Inflammatory macrophage treated with lipopolysaccharide for 1 hour (primary cell): ENCODE measurements around the gene STRBP.
"Not testable (repeated sequence)": the region's sequence is repeated elsewhere in the genome, so short reads cannot be mapped to it uniquely, and the experiment has no call there.

Experiments used
- DNase-seq, 2 donors: peaks; one replicate each; pipeline ENCODE4 v3.0.0-alpha.2; 2020 to 2022

Gene STRBP

DNA sequence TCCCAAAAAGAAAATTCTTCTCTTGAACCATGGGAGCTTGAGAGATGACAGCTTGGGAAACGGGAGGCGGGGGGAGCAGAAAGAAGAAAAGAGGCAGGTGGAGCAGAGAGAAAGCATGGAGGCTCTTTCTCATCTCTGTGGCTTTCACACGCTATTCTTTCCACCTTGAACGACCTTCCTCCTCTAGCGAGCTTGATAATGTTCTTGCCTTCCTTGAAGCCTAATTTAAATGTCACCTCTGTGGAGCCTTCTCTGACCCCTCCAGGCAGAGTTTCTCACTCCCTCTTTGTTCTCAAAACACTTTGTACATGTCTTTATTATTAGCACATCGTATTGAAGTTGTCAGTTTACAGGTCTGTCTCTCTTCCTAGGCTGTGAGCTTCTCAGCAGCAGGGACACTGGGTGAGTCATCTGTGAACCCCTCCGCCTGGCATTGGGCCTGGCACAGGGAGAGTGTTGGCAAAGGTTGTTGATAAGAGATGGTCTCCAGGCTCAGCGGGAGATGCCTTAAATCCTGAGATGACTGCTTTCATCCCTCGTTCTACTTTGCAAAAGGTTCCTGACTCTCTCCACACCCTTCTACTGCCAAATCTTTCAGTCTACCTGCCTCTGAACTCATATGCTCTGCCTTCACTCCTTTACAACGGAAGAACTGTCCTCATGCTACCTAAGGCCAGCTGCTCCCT is 14.1 kb upstream of the STRBP start:
- DNase-seq, result no peak

DNA sequence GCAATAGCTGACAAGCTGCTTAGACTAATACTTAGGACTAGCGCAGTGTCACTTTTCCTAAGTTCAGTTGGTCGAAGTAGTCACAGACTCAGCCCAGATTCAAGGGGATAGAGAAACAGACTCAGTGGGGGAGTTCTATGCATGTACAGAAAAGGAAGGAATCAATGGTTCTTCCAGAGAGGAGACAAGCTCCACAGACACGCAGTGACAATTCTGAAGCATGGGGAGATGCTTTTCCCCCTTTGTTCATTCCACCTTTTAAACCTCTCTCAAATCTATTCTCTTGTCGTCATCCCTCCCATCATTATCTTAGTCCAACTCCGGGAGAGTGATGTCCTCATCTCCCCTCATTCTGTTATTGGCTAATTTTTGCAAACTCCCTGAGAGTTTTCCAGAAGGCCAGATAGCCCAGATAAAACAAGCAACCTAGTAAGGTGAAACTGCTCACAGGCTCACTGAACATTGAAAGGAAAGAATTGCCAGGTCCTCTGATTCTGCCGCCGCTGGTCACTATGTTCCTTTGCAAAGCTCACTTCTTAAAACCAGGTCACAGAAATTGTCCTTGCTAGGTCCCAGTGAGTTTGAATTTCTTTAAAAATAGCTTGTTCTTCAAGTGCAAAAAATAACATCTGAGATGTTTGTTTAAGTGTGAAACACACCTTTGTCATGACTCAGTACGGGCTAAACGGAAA is 13.4 kb upstream of the STRBP start:
- no peak for DNase-seq

DNA sequence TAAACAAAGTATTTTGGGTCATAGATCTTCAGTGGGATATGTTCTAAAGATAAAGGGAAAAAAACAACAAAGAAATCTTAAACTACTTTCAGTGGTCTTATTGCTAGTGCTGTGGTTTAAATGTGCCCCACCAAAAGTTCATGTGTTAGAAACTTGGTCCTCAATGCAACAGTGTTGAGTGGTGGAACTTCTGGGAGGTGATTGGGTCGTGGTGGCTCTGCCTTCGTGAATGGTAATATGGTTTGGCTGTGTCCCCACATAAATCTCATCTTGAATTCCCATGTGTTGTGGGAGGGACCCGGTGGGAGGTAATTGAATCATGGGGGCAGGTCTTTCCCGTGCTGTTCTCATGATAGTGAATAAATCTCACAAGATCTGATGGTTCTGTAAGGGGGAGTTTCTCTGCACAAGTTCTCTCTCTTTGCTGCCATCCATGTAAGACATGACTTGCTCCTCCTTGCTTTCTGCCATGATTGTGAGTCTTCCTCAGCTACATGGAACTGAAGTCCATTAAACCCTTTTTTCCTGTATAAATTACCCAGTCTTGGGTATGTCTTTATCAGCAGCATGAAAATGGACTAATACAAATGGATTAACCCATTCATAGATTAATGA is 10.6 kb upstream of the STRBP start:
- DNase-seq, result not testable (repeated sequence)

GRCh38 chr9:123278361-123278760 is 10.0 kb upstream of the STRBP start:
- no peak for DNase-seq

DNA sequence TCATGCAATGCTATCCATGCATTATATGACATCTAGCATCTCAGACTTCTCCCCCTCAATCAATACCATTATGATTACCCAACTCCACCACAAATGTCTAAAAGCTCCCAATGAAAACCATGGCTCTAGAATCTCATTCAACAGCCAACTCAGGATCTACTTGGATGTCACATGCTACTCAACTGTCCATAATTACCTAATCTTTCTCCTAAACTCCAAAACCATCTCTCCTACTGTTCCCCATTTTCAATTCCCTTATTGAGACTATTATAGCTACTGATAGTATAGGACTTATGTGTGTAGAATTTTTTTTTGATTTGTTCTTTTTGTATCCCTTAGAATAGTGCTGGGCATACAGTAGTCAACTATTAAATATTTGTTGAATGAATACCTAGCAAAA is 8.2 kb upstream of the STRBP start:
- DNase-seq, result peak; percentile 56 to 58

DNA sequence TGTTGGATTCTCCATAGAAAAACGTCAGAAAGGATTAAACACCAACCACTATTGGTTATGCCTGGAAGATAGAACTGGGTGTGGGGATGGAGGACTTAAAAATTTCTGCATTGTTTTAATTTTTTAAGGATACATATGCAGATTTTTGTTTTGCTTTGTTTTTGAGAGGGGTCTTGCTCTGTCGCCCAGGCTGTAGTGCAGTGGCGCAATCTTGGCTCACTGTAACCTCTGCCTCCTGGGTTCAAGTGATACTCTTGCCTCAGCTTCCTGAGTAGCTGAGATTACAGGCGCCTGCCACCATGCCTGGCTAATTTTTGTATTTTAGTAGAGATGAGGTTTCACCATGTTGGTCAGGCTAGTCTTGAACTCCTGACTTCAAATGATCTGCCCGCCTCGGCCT is 2.7 kb upstream of the STRBP start:
- not testable (repeated sequence) for DNase-seq

DNA sequence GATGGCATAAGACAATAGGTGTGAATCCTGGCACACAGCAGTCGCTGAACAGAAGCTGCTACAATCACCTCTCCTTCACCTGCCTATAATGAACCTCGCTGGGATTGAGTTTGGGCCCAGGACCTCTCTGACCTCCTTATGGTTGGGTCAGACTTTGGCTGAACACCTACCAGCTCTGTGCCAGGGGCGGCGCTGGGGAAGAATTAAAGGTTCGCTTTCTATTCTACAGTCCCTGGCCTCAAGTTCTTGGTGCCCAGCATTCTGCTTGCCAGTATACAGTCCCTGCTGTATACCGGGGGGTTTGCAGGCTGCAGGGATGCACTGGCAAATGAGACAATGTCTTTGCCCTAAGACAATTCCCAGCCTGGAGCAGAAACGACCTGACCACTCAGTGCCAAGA is 895 bp upstream of the STRBP start:
- no peak for DNase-seq

GRCh38 chr9:123268199-123268464 is 254 bp downstream of the STRBP start:
- no peak for DNase-seq

DNA sequence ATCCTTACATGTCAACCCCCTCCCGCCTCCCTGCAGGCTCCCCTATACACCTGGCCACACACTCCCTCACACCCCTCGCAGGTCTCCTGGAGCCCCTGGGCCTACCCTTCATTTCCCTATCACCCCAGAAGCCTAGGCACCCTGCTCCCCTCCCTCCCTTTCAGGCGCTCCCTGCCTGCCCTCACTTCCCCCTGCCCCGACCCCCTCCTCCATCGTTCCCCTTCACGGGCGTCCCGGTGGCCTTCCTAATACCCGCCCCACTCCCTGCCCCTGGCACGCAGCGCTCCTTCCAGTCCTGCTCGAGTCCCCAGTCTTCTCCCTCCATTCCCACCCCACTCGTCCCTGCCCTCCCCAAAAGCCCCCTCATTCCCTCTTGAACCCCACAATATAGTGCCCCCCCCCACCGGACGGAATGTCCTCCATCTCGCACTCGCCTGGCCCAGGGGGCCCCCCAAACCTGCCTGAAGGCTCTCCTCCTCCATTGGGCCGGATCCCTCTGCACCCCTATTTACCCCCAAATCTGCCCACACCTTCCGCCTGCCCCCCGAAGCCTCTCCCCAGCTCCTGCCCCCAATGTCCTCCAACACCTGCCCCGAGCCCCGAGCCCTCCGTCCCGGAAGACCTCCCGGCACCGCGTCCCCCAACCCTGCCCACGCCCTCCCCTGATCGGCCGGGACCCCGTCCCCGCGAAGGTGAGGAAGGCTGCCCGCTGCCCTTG is 746 bp downstream of the STRBP start:
- DNase-seq, result no peak

GRCh38 chr9:123266655-123267399 is 1.6 kb downstream of the STRBP start:
- DNase-seq, result no peak

DNA sequence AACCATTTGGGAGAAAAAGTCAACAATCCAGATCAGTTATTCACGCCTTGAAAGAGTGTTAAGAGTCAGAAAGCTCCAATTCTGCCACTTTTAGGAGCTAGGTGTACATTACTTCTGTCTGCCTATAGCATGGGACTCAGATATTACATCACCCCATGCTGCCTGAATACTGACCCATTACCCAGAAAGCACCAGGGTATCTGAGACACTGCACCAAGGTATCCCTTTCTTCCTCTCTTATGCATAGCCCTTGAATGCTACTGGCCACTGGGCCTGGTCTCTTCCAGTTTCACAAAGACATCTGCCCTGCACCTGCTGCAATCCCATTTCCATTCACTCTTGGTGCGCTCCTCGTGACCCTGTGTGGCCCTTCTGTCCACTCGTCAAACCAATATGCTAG is 2.6 kb downstream of the STRBP start:
- no peak for DNase-seq

- DNase-seq, result no peak
Observed at GRCh38 chr9:123263227-123263626, 5.2 kb downstream of the STRBP start.

DNA sequence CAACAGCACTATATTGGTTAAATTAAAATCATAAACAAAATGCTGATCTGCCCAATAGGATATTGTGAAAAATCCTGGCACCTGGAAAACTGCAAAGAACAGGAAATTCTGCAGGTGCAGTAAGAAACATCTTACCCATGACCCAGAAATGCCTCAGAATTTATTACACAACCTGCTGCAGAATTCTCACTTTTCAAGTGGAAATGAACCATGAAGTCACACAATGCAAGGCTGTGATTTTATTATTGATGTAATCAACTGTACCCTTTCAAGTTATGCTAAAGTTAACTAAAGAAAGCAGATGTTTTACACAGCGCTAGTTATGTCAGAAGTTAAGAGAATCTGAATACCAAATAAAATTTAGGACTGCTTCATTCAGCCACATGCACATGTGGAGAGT is 6.0 kb downstream of the STRBP start:
- no peak for DNase-seq

DNA sequence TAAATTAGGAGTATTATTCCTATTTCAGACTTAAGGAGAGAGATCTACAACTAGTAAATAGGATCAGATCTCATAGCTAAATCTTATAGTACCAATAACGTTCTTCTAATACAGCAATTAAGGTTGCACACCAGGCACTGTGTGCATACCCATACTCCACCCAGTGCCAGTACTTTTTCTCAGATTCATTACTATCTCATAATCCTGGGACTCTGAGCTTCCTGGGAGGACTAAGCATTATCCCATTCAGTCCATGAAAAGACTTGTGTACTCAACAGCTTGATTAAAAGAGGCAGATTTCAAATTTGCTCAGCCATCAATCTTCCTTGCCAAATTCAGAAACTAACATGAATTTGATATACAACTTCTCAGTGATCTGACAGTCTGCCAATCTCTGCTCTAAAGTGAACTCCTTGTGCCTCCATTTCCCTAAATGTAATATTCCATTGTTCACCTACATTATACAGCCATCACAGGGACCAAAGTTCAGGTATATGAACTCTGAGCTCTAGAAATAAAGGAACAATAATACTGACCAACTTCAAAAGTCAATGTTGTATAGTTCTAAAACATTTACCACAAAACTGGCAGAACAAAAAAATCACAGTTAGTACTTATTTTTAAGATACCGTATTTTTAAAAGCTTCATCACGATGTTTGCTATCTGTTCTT is 7.2 kb downstream of the STRBP start:
- no peak for DNase-seq

DNA sequence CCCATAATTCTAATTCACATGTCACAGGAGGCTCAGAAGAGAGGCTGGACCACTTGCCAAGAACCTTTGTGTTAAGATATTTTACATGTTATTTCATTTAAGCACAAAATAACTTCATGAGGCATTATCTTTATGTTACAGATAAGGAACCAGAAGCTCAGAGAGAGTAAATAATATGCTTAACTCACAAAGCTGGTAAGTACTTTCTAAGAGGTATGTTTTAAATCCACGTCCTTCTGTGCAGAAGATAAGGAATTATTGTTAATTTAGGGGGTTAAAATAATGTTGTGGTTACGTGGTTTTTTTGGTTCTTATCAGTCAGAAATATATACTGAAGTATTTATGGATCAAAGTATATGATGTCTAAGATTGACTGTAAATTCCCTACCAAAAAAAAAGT is 8.0 kb downstream of the STRBP start:
- no peak for DNase-seq

DNA sequence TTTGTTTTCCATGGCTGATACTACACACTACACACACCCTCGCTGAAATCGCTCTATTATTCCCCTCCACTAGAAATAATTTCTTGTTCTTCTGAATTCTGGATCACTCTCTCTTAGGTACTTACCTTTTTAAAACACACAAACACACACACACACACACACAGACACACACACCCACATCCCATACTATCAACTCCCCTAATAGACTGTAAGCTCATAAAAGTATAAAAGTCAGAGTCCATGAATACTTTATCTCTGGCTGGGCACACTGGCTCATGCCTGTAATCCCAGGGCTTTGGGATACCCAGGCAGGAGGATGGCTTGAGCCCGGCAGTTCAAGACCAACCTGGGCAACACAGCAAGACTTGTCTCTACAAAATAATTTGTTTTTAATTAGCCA is 11.1 kb downstream of the STRBP start:
- DNase-seq, result no peak

DNA sequence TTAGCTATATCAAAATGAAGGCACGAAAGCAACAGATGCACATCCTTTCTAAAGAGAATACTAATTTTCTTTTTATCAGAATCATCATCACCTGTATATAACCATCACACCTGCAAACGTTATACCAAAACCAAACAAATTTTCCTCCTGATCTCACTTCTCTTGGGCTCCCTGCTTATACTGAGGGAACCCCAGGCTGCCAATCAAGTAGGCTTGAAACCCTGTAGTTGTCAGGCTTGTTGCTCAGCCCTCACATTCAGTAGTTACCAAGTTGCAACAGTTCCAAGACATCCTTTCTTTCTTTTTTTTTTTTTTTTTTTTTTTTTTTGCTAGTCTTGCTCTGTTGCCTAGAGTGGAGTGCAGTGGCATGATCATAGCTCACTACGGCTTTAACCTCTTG is 12.7 kb downstream of the STRBP start:
- no peak for DNase-seq

- no peak for DNase-seq
Observed at GRCh38 chr9:123253204-123253603, 15.2 kb downstream of the STRBP start.

GRCh38 chr9:123251741-123252140 is 16.6 kb downstream of the STRBP start:
- no peak for DNase-seq

- no peak for DNase-seq
Observed at GRCh38 chr9:123251324-123251723, 17.1 kb downstream of the STRBP start.

- DNase-seq, result no peak
Observed at GRCh38 chr9:123250504-123250903, 17.9 kb downstream of the STRBP start.

DNA sequence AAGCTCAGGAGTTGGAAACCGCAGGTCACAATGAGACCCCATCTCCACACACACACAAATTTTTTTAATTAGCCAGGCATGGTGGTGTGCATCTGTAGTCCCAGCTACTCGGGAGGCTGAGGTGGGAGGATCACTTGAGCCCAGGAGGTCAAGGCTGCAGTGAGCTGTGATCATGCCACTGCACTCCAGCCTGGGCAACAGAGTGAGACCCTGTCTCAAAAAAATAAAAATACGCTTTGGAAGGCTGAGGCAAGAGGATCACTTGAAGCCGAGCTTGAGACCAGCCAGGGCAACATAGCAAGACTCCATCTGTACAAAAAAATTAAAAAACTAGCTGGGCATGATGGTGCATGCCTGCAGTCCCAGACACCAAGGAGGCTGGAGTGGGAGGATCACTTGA is 19.2 kb downstream of the STRBP start:
- not testable (repeated sequence) for DNase-seq

GRCh38 chr9:123248630-123249029 is 19.8 kb downstream of the STRBP start:
- DNase-seq, result no peak
